Tibial nerve (tissue), 4 donors: Measurements from ENCODE around the gene HOXA9. TPM values are rescaled to one million over a fixed set of nuclear protein-coding genes. Genes with fewer than 3 reads are reported as not detected.

ENCODE experiments used
- DNase-seq, 2 donors: peaks; one replicate each; pipeline ENCODE4 v3.0.0-alpha.2; 2019; ENCODE audit warnings: low spot score in 2 of 2
- H3K27ac ChIP-seq, 4 donors: fragments of 200-600 bp; sonication (generic) in 3 of 4; one replicate each; pipeline ENCODE4 v1.5.1; 2017 to 2019; ENCODE audit warnings: mild to moderate bottlenecking in 1 of 4
- H3K27me3 ChIP-seq, 2 donors: fragments of 200-600 bp; sonication (generic) in 1 of 2; one replicate each; pipeline versions ENCODE4 v1.5.1 to v1.6.0; 2017 to 2019
- H3K36me3 ChIP-seq, 3 donors: fragments of 200-600 bp; sonication (generic); one replicate each; pipeline ENCODE4 v1.5.1; 2018 to 2019
- H3K4me1 ChIP-seq, 4 donors: fragments of 200-600 bp; sonication (generic) in 3 of 4; one replicate each; pipeline ENCODE4 v1.5.1; 2017 to 2019
- H3K4me3 ChIP-seq, 4 donors: fragments of 200-600 bp; sonication (generic) in 3 of 4; one replicate each; pipeline ENCODE4 v1.5.1; 2017 to 2019; ENCODE audit warnings: mild to moderate bottlenecking in 1 of 4, moderate library complexity in 1 of 4
- H3K9me3 ChIP-seq, 4 donors: fragments of 200-600 bp; sonication (generic) in 3 of 4; one replicate each; pipeline ENCODE4 v1.5.1; 2017 to 2019
- CTCF ChIP-seq, 5 experiments: fragments of 200-600 bp in 3 of 5; fragments of 450-650 bp in 2 of 5; sonication (generic) in 3 of 5; IDR thresholded peaks; one replicate each; pipeline ENCODE4 v1.5.1; 2016 to 2019; ENCODE audit warnings: antibody characterized with exemption in 5 of 5, mild to moderate bottlenecking in 3 of 5, moderate library complexity in 2 of 5
- EP300 ChIP-seq, 2 donors: sonication (generic); formaldehyde crosslinking; IDR thresholded peaks; one replicate each; pipeline ENCODE4 v1.6.1; 2017; ENCODE audit warnings: antibody characterized with exemption in 2 of 2, mild to moderate bottlenecking in 1 of 2
- POLR2A ChIP-seq, 2 donors: fragments of 450-650 bp; IDR thresholded peaks; one replicate each; pipeline ENCODE4 v1.6.1; 2017; ENCODE audit warnings: antibody characterized with exemption in 2 of 2, mild to moderate bottlenecking in 2 of 2, moderate library complexity in 2 of 2
- WGBS, 2 donors: methylation state at CpG; one replicate each; pipeline ENCODE4 v1.1.5; 2018; 5-methylcytosine and 5-hydroxymethylcytosine counted together
- total RNA-seq, 4 donors: library from RNA; depleted of rRNA; stranded (reverse); fragments of >200 nt; gene quantifications; one replicate each; pipeline ENCODE4 v1.1.0, GENCODE V29; 2016

Gene HOXA9
- total RNA-seq, 4 donors from 2014 or later: 10.5 to 13.8 (median 12.7) TPM

- no peaks in the 10 kb centered on the region for H3K9me3 ChIP-seq
- TF ChIP-seq POLR2A (IDR thresholded peaks at IDR 0.05) (no peak), EP300 (IDR thresholded peaks at IDR 0.05) (no peak), CTCF (IDR thresholded peaks at IDR 0.05) (no peak)
- 61 to 62% methylated on average over 42 of the region's 42 CpGs for WGBS, 2 donors
- peaks cover 0 to 56% (median 1%) of the 10 kb centered on the region in 4 donors for H3K4me1 ChIP-seq
- H3K36me3 ChIP-seq: peaks cover 0 to 25% (median 0%) of the 10 kb centered on the region in 3 donors
- H3K4me3 ChIP-seq: no peak overlapping the region
- no peak for DNase-seq
- H3K27ac ChIP-seq: peak overlapping the region in 1 of 4 donors; percentile 59
- peaks cover 0 to 32% of the 10 kb centered on the region in 2 donors for H3K27me3 ChIP-seq
These were observed 43.0 kb downstream of the HOXA9 start for GRCh38 chr7:27122077-27122910.

DNA sequence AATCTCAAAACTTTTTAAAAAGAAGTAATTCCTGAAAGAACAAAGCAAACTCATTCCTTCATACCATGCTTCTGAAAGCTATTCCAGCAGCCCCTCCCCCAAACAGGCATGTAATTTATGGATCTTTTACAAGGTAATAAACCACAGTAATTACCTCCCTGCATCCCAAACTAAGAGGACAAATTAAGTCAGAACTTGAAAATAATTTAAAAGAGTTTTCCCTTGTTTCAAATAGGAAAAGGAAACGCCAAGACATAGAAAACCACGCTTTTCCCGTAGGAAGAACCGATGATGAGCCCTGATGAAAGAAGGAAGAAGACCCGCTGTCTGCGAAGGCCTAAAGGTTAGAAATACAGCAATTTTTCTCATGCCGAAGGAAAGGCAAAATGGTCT lies 43.7 kb downstream of the HOXA9 start:
- TF ChIP-seq EP300 (IDR thresholded peaks at IDR 0.05) (no peak), POLR2A (IDR thresholded peaks at IDR 0.05) (no peak), CTCF (IDR thresholded peaks at IDR 0.05) (no peak)
- DNase-seq: no peak
- Histone ChIP-seq H3K36me3 (peaks cover 0 to 25% (median 0%) of the 10 kb centered on the region in 3 donors), H3K27me3 (peaks cover 0 to 29% of the 10 kb centered on the region in 2 donors), H3K4me3 (no peak overlapping the region), H3K4me1 (peaks cover 0 to 60% (median 1%) of the 10 kb centered on the region in 4 donors), H3K27ac (peak overlapping the region in 1 of 4 donors; percentile 59), H3K9me3 (no peaks in the 10 kb centered on the region)
- WGBS, 2 donors: 70 to 82% methylated on average over 7 of the region's 7 CpGs

GRCh38 chr7:27119412-27119911 lies 45.9 kb downstream of the HOXA9 start:
- no peak overlapping the region for H3K27ac ChIP-seq
- no peak for DNase-seq
- H3K36me3 ChIP-seq: peaks cover 0 to 23% (median 0%) of the 10 kb centered on the region in 3 donors
- H3K27me3 ChIP-seq: peaks cover 0 to 38% of the 10 kb centered on the region in 2 donors
- TF ChIP-seq POLR2A (IDR thresholded peaks at IDR 0.05) (no peak), EP300 (IDR thresholded peaks at IDR 0.05) (no peak)
- H3K9me3 ChIP-seq: no peaks in the 10 kb centered on the region
- H3K4me1 ChIP-seq: peaks cover 0 to 50% (median 1%) of the 10 kb centered on the region in 4 donors
- WGBS, 2 donors: 63 to 68% methylated on average over 1 of the region's 1 CpG
- no peak overlapping the region for H3K4me3 ChIP-seq

GRCh38 chr7:27118580-27118979 lies 46.8 kb downstream of the HOXA9 start:
- DNase-seq: no peak
- Histone ChIP-seq H3K27ac (peak overlapping the region in 1 of 4 donors; percentile 29), H3K4me3 (no peak overlapping the region), H3K9me3 (no peaks in the 10 kb centered on the region), H3K36me3 (peaks cover 0 to 16% (median 0%) of the 10 kb centered on the region in 3 donors), H3K27me3 (peaks cover 0 to 40% of the 10 kb centered on the region in 2 donors), H3K4me1 (peaks cover 0 to 52% (median 1%) of the 10 kb centered on the region in 4 donors)
- TF ChIP-seq CTCF (IDR thresholded peaks at IDR 0.05) (no peak), EP300 (IDR thresholded peaks at IDR 0.05) (no peak), POLR2A (IDR thresholded peaks at IDR 0.05) (no peak)
- WGBS, 2 donors: 47 to 52% methylated on average over 3 of the region's 3 CpGs

DNA sequence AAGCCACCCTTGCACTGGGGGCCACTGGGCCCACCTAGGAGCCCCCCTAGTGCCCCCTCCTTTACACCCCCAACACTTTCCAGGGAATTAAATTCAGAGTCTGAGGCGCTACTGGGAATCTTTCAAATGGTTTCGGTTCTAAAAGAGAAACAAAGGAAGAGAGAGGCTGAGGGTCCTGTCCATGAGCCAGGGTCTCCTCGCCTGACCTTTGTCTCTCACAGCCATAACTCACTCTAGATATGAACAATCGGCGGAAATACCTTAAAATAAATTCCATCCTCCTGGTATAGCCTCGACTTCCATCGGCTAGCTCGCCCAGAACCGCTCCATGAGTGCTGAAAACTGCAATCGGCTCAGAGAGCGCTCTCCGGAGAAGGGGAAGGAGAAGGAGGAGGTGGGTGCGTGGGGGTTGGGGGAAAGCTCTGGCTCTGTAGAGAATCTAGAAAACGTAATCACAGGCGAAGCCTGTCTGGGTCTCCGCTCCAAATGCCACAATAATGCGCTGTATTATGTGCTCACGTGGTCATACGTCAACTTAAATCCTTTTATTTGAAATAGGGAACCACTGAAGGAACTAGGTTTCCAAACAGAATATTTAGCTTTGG lies 47.3 kb downstream of the HOXA9 start:
- H3K27ac ChIP-seq: peak overlapping the region in 3 of 4 donors; percentile 4 to 29 (median 19)
- no peaks in the 10 kb centered on the region for H3K9me3 ChIP-seq
- peaks cover 0 to 52% (median 1%) of the 10 kb centered on the region in 4 donors for H3K4me1 ChIP-seq
- no peak for TF ChIP-seq EP300 (IDR thresholded peaks at IDR 0.05)
- no peak for TF ChIP-seq POLR2A (IDR thresholded peaks at IDR 0.05)
- no peak for TF ChIP-seq CTCF (IDR thresholded peaks at IDR 0.05)
- no peak for DNase-seq
- H3K36me3 ChIP-seq: peaks cover 0 to 16% (median 0%) of the 10 kb centered on the region in 3 donors
- peaks cover 0 to 40% of the 10 kb centered on the region in 2 donors for H3K27me3 ChIP-seq
- 59 to 62% methylated on average over 19 of the region's 19 CpGs for WGBS, 2 donors
- H3K4me3 ChIP-seq: peak overlapping the region in 1 of 4 donors; percentile 4
